MCF 10A (cell line): ENCODE measurements around the gene CACNA1B. TPM values are rescaled to one million over a fixed set of nuclear protein-coding genes. Genes with fewer than 3 reads are reported as not detected.

Experiments used
- BruUV-seq: library from RNA; stranded (reverse); fragments of 400-500 nt; replicated peaks from 2 replicates; lab custom pipeline; 2021; lab: Mats Ljungman, UMichigan
- CTCF ChIA-PET: fragments of 300-600 bp; sonication (Branson Sonifier 250); formaldehyde crosslinking; extraction: SDS; loops from one replicate; lab custom pipeline; 2021; ENCODE audit warnings: antibody characterized with exemption, inconsistent platforms; lab: Yijun Ruan, JAX
- POLR2A ChIA-PET: fragments of 300-600, 350-650 bp; sonication (Branson Sonifier 250); formaldehyde crosslinking; extraction: SDS; loops from one replicate; lab custom pipeline; 2020; ENCODE audit warnings: antibody characterized with exemption, inconsistent platforms; lab: Yijun Ruan, JAX
- DNase-seq: peaks from one replicate; pipeline ENCODE4 v3.0.0-alpha.2; 2018; ENCODE audit not compliant: unreplicated experiment
- H3K27ac Mint-ChIP-seq: one replicate; pipeline ENCODE4 v1.8.0; 2022; ENCODE audit warnings: mild to moderate bottlenecking, low read depth, mixed read lengths; ENCODE audit not compliant: unreplicated experiment
- H3K27me3 Mint-ChIP-seq: one replicate; pipeline ENCODE4 v1.8.0; 2022; ENCODE audit warnings: mixed read lengths; ENCODE audit not compliant: insufficient read depth, unreplicated experiment
- H3K36me3 Mint-ChIP-seq: one replicate; pipeline ENCODE4 v1.8.0; 2022; ENCODE audit warnings: mild to moderate bottlenecking, moderate library complexity, mixed read lengths; ENCODE audit not compliant: insufficient read depth, unreplicated experiment
- H3K4me1 Mint-ChIP-seq: one replicate; pipeline ENCODE4 v1.8.0; 2022; ENCODE audit warnings: mixed read lengths; ENCODE audit not compliant: insufficient read depth, unreplicated experiment
- H3K4me3 Mint-ChIP-seq: one replicate; pipeline ENCODE4 v1.8.0; 2022; ENCODE audit warnings: mild to moderate bottlenecking, moderate library complexity, mixed read lengths; ENCODE audit not compliant: unreplicated experiment
- H3K9me3 Mint-ChIP-seq: one replicate; pipeline ENCODE4 v1.8.0; 2022; ENCODE audit warnings: mixed read lengths; ENCODE audit not compliant: unreplicated experiment
- CTCF ChIP-seq: fragments of 200-600 bp; IDR thresholded peaks from one replicate; pipeline ENCODE4 v1.8.0; 2022; ENCODE audit warnings: antibody characterized with exemption, mild to moderate bottlenecking; ENCODE audit not compliant: unreplicated experiment
- intact Hi-C: fragments of 100-400 bp; cut with micrococcal nuclease; formaldehyde crosslinking; loops from 2 replicates; pipeline ENCODE4 v1.14.1; 2022
- total RNA-seq: library from RNA; stranded (reverse); gene quantifications from 2 replicates; pipeline ENCODE4 v1.2.3, GENCODE V29; 2022

Gene CACNA1B
- total RNA-seq, 1 experiment from 2014 or later, result not detected

- Mint-ChIP-seq H3K9me3 (no peaks in the 10 kb centered on the region), H3K36me3 (no peaks in the 10 kb centered on the region), H3K4me1 (no peaks in the 10 kb centered on the region), H3K27me3 (no peaks in the 10 kb centered on the region), H3K27ac (no peak overlapping the region), H3K4me3 (no peak overlapping the region)
- ChIA-PET POLR2A (no interaction called here), CTCF (no interaction called here)
- no TSS peak for BruUV-seq
- no peak for TF ChIP-seq CTCF
- intact Hi-C loops, result no loop called here
- DNase-seq, result no peak
Observed at GRCh38 chr9:137956039-137956438, 78.5 kb downstream of the CACNA1B start.

GRCh38 chr9:137956688-137957385, 79.3 kb downstream of the CACNA1B start:
- TF ChIP-seq CTCF, result no peak
- Mint-ChIP-seq H3K9me3 (no peaks in the 10 kb centered on the region), H3K4me1 (no peaks in the 10 kb centered on the region), H3K36me3 (no peaks in the 10 kb centered on the region), H3K27me3 (no peaks in the 10 kb centered on the region), H3K4me3 (no peak overlapping the region), H3K27ac (no peak overlapping the region)
- ChIA-PET POLR2A (no interaction called here), CTCF (no interaction called here)
- intact Hi-C loops, result no loop called here
- BruUV-seq, result no TSS peak
- DNase-seq, result no peak

GRCh38 chr9:137959641-137960411, 82.2 kb downstream of the CACNA1B start:
- ChIA-PET POLR2A (no interaction called here), CTCF (no interaction called here)
- H3K4me1 Mint-ChIP-seq, result no peaks in the 10 kb centered on the region
- intact Hi-C loops, result no loop called here
- H3K4me3 Mint-ChIP-seq, result no peak overlapping the region
- H3K36me3 Mint-ChIP-seq, result no peaks in the 10 kb centered on the region
- H3K27me3 Mint-ChIP-seq, result no peaks in the 10 kb centered on the region
- H3K9me3 Mint-ChIP-seq, result no peaks in the 10 kb centered on the region
- no TSS peak for BruUV-seq
- no peak for TF ChIP-seq CTCF
- no peak for DNase-seq
- H3K27ac Mint-ChIP-seq, result no peak overlapping the region

GRCh38 chr9:137960496-137960895, 82.9 kb downstream of the CACNA1B start:
- H3K27ac Mint-ChIP-seq, result no peak overlapping the region
- POLR2A ChIA-PET, result no interaction called here
- no peak overlapping the region for H3K4me3 Mint-ChIP-seq
- H3K9me3 Mint-ChIP-seq, result no peaks in the 10 kb centered on the region
- CTCF ChIA-PET, result no interaction called here
- no peak for TF ChIP-seq CTCF
- no peaks in the 10 kb centered on the region for H3K4me1 Mint-ChIP-seq
- DNase-seq, result no peak
- intact Hi-C loops, result no loop called here
- no peaks in the 10 kb centered on the region for H3K27me3 Mint-ChIP-seq
- no TSS peak for BruUV-seq
- H3K36me3 Mint-ChIP-seq, result no peaks in the 10 kb centered on the region
